ENCODE data around the gene RTL5. TPM values are rescaled to one million over a fixed set of nuclear protein-coding genes. Genes with fewer than 3 reads are reported as not detected.

The RTL5 gene
- total RNA-seq, 6 donors from 2014 or later, result 2.7 to 15.7 (median 6.4) TPM

GRCh38 chrX:72097098-72097497 is 34.6 kb downstream of the RTL5 start:
- ATAC-seq (ENCODE audit: low FRiP score in 2 of 2) (peak in 1 of 2 donors; percentile 41), DNase-seq (no peak)
- 54 to 57% methylated on average over 3 of the region's 3 CpGs for WGBS, 2 donors
- Histone ChIP-seq H3K4me1 (peaks cover 4 to 16% (median 8%) of the 10 kb centered on the region in 4 donors), H3K4me3 (no peak overlapping the region), H3K27ac (peak overlapping the region in 1 of 4 donors; percentile 58), H3K27me3 (no peaks in the 10 kb centered on the region), H3K36me3 (no peaks in the 10 kb centered on the region), H3K9me3 (no peaks in the 10 kb centered on the region)
- TF ChIP-seq POLR2A (IDR thresholded peaks at IDR 0.05) (no peak), POLR2AphosphoS5 (IDR thresholded peaks at IDR 0.05) (no peak), EP300 (IDR thresholded peaks at IDR 0.05) (no peak), CTCF (IDR thresholded peaks at IDR 0.05) (no peak)

- no peaks in the 10 kb centered on the region for H3K9me3 ChIP-seq
- peak overlapping the region in 1 of 4 donors; percentile 27 for H3K27ac ChIP-seq
- no peaks in the 10 kb centered on the region for H3K27me3 ChIP-seq
- H3K4me3 ChIP-seq, result no peak overlapping the region
- no peak for DNase-seq
- H3K36me3 ChIP-seq, result no peaks in the 10 kb centered on the region
- H3K4me1 ChIP-seq, result peaks cover 0 to 6% (median 3%) of the 10 kb centered on the region in 4 donors
- 59% methylated on average over 2 of the region's 2 CpGs; no CpG with 5 or more reads in 1 of the 2 donors for WGBS, 2 donors
- peak in 1 of 2 donors; percentile 19 for ATAC-seq (ENCODE audit: low FRiP score in 2 of 2)
- TF ChIP-seq POLR2AphosphoS5 (IDR thresholded peaks at IDR 0.05), result no peak
- TF ChIP-seq CTCF (IDR thresholded peaks at IDR 0.05), result no peak
- TF ChIP-seq POLR2A (IDR thresholded peaks at IDR 0.05), result no peak
- TF ChIP-seq EP300 (IDR thresholded peaks at IDR 0.05), result no peak
These were observed 36.3 kb downstream of the RTL5 start for GRCh38 chrX:72095370-72095769.

DNA sequence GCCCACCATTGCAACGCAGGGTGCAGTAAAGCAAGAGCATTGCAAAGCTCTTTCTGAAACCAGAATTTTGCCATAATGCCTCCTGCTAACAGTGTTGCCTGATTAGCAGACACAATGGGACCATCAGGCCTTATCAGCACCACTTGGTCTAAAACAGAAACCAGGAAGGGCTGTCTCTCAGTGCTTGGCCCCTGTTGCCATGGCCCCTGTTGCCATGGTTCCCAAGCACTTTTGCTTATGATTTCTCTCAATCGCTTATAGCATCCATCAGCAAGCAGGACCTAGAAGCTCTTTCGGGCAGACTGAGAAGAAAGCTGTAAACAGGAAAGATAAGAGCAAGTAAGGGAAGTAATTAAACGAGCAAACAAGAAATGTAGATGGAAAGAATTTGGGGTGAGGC is 36.8 kb downstream of the RTL5 start:
- H3K4me3 ChIP-seq, result no peak overlapping the region
- peak; percentile 28 to 49 for ATAC-seq (ENCODE audit: low FRiP score in 2 of 2)
- TF ChIP-seq CTCF (IDR thresholded peaks at IDR 0.05) (no peak), EP300 (IDR thresholded peaks at IDR 0.05) (no peak), POLR2A (IDR thresholded peaks at IDR 0.05) (no peak), POLR2AphosphoS5 (IDR thresholded peaks at IDR 0.05) (no peak)
- H3K9me3 ChIP-seq, result no peaks in the 10 kb centered on the region
- no peaks in the 10 kb centered on the region for H3K36me3 ChIP-seq
- H3K27me3 ChIP-seq, result no peaks in the 10 kb centered on the region
- peaks cover 0 to 1% (median 0%) of the 10 kb centered on the region in 4 donors for H3K4me1 ChIP-seq
- peak in 1 of 2 donors; percentile 40 for DNase-seq
- no peak overlapping the region for H3K27ac ChIP-seq
- 11 to 39% methylated on average over 3 to 4 of the region's 4 CpGs for WGBS, 2 donors

- Histone ChIP-seq H3K9me3 (no peaks in the 10 kb centered on the region), H3K4me3 (no peak overlapping the region), H3K27ac (no peak overlapping the region), H3K27me3 (no peaks in the 10 kb centered on the region), H3K36me3 (no peaks in the 10 kb centered on the region), H3K4me1 (no peaks in the 10 kb centered on the region)
- no peak for TF ChIP-seq POLR2A (IDR thresholded peaks at IDR 0.05)
- TF ChIP-seq EP300 (IDR thresholded peaks at IDR 0.05), result no peak
- no peak for TF ChIP-seq POLR2AphosphoS5 (IDR thresholded peaks at IDR 0.05)
- TF ChIP-seq CTCF (IDR thresholded peaks at IDR 0.05), result no peak
- no peak for DNase-seq
- no peak for ATAC-seq (ENCODE audit: low FRiP score in 2 of 2)
- WGBS, 2 donors, result 68 to 78% methylated on average over 3 of the region's 3 CpGs
These were observed 42.5 kb downstream of the RTL5 start for GRCh38 chrX:72089254-72089653.

GRCh38 chrX:72088761-72089160 is 43.0 kb downstream of the RTL5 start:
- WGBS, 2 donors, result 75 to 84% methylated on average over 6 of the region's 6 CpGs
- TF ChIP-seq POLR2A (IDR thresholded peaks at IDR 0.05), result no peak
- no peak for TF ChIP-seq CTCF (IDR thresholded peaks at IDR 0.05)
- TF ChIP-seq POLR2AphosphoS5 (IDR thresholded peaks at IDR 0.05), result no peak
- TF ChIP-seq EP300 (IDR thresholded peaks at IDR 0.05), result no peak
- Histone ChIP-seq H3K4me1 (no peaks in the 10 kb centered on the region), H3K27me3 (no peaks in the 10 kb centered on the region), H3K27ac (no peak overlapping the region), H3K4me3 (no peak overlapping the region), H3K9me3 (no peaks in the 10 kb centered on the region), H3K36me3 (no peaks in the 10 kb centered on the region)
- no peak for ATAC-seq (ENCODE audit: low FRiP score in 2 of 2)
- DNase-seq, result no peak

Measured in upper lobe of left lung (tissue), 6 donors.